GM20000 (cell line): Measurements from ENCODE around the gene MPHOSPH6.

Experiments used
- DNase-seq: peaks from one replicate; pipeline ENCODE4 v3.0.0; 2012; ENCODE audit warnings: low spot score
- CTCF ChIP-seq: IDR thresholded peaks from 2 replicates; pipeline ENCODE4 v1.5.1; 2012; ENCODE audit warnings: mild to moderate bottlenecking, control low read depth; ENCODE audit errors: extremely low read depth, missing control alignments

The MPHOSPH6 gene

GRCh38 chr16:82175627-82176026 is 5.6 kb upstream of the MPHOSPH6 start:
- no peak for DNase-seq
- no peak for TF ChIP-seq CTCF

GRCh38 chr16:82167670-82168069 is 2.4 kb downstream of the MPHOSPH6 start:
- no peak for DNase-seq

GRCh38 chr16:82160226-82160625 is 9.8 kb downstream of the MPHOSPH6 start:
- no peak for TF ChIP-seq CTCF
- no peak for DNase-seq

More at GRCh38 chr16:82167670-82168069, 2.4 kb downstream of the MPHOSPH6 start:
- no peak for TF ChIP-seq CTCF

GRCh38 chr16:82157836-82158235 is 12.2 kb downstream of the MPHOSPH6 start:
- DNase-seq, result no peak
- no peak for TF ChIP-seq CTCF

- no peak for DNase-seq
- no peak for TF ChIP-seq CTCF
Measured at GRCh38 chr16:82157534-82157812, 12.6 kb downstream of the MPHOSPH6 start.

- TF ChIP-seq CTCF, result no peak
- DNase-seq, result no peak
Measured at GRCh38 chr16:82156761-82157533, 13.1 kb downstream of the MPHOSPH6 start.

GRCh38 chr16:82152641-82153112 is 17.3 kb downstream of the MPHOSPH6 start:
- TF ChIP-seq CTCF, result no peak
- no peak for DNase-seq
